H1 (cell line): ENCODE results near the gene GPR180. TPM values are rescaled to one million over a fixed set of nuclear protein-coding genes. Genes with fewer than 3 reads are reported as not detected.

Experiments used
- BACH1 ChIP-seq: IDR thresholded peaks from 2 replicates; pipeline ENCODE4 v1.6.1; 2012; ENCODE audit warnings: low read length, improper control_type of control experiment
- CBX5 ChIP-seq: fragments of 300-800, 300-1000 bp; sonication (generic); IDR thresholded peaks from 2 replicates; pipeline ENCODE4 v1.7.1; 2016; ENCODE audit warnings: antibody characterized with exemption, low read length, low read depth
- CHD2 ChIP-seq: IDR thresholded peaks from 2 replicates; pipeline ENCODE4 v1.6.1; 2012; ENCODE audit warnings: low read length, improper control_type of control experiment
- CHD7 ChIP-seq: fragments of 300-600 bp; sonication (generic); IDR thresholded peaks from 2 replicates; pipeline ENCODE4 v1.7.1; 2012; ENCODE audit warnings: low read length, moderate library complexity, mild to moderate bottlenecking, inconsistent platforms; ENCODE audit not compliant: insufficient replicate concordance
- E2F6 ChIP-seq: IDR thresholded peaks from 2 replicates; pipeline ENCODE4 v1.6.1; 2012; ENCODE audit warnings: inconsistent platforms
- FOSL1 ChIP-seq: IDR thresholded peaks from 2 replicates; pipeline ENCODE4 v1.6.1; 2011; ENCODE audit warnings: mild to moderate bottlenecking, low read depth, low read length, moderate library complexity; ENCODE audit not compliant: insufficient read depth
- MAX ChIP-seq: IDR thresholded peaks from 2 replicates; pipeline ENCODE4 v1.6.1; 2012; ENCODE audit warnings: inconsistent platforms
- RNF2 ChIP-seq: fragments of 200-900, 300-1000 bp; sonication (generic); IDR thresholded peaks from 2 replicates; pipeline ENCODE4 v1.7.1; 2016; ENCODE audit warnings: borderline replicate concordance, low read depth, mild to moderate bottlenecking, antibody characterized with exemption, low read length; ENCODE audit not compliant: poor library complexity, severe bottlenecking; ENCODE audit errors: missing control alignments
- SP1 ChIP-seq: IDR thresholded peaks from 2 replicates; pipeline ENCODE4 v1.6.1; 2011; ENCODE audit warnings: low read depth, low read length
- TAF7 ChIP-seq: optimal IDR thresholded peaks from 2 replicates; pipeline ENCODE3; 2011; ENCODE audit warnings: low read depth, mild to moderate bottlenecking, inconsistent platforms, low read length, moderate library complexity, borderline replicate concordance
- polyA plus RNA-seq, 7 experiments: library from polyadenylated mRNA; depleted of rRNA in 3 of 7; stranded (reverse) in 5 of 7; unstranded in 2 of 7; fragments of >200 nt in 5 of 7; fragments of 200-250 nt in 2 of 7; gene quantifications; 1 replicate in 5 of 7; 2 replicates in 1 of 7; 4 replicates in 1 of 7; pipeline versions ENCODE4 v1.2.1 to v1.2.3, GENCODE V29; 2011 to 2013; ENCODE audit warnings: missing spikeins in 2 of 7, mixed read lengths in 2 of 7
- total RNA-seq: library from RNA; stranded (reverse); fragmentation: NEBNext Ultra II Directional; extraction: Animal tissue kit (Norgen Biotek cat#: 25700); gene quantifications from 2 replicates; pipeline ENCODE4 v1.2.1, GENCODE V29; 2021

The GPR180 gene
- total and polyA plus RNA-seq, 2 of the 8 experiments (the other 6 are each of a cell fraction or from before 2014, with no cell fraction given) = 1.8 to 4.8 TPM

GRCh38 chr13:94558716-94559115 is 42.9 kb upstream of the GPR180 start (continued):
- no peak for TF ChIP-seq CHD7
- TF ChIP-seq BACH1 = no peak
- TF ChIP-seq FOSL1 = no peak
- TF ChIP-seq SP1 = no peak
- no peak for TF ChIP-seq MAX
- no peak for TF ChIP-seq CBX5
- TF ChIP-seq CHD2 = no peak
- no peak for TF ChIP-seq TAF7
- no peak for TF ChIP-seq E2F6
- TF ChIP-seq RNF2 = no peak
